Measurements from ENCODE around the gene PITPNM1. TPM values are rescaled to one million over a fixed set of nuclear protein-coding genes. Genes with fewer than 3 reads are reported as not detected.
"Not testable (repeated sequence)": the region's sequence is repeated elsewhere in the genome, so short reads cannot be mapped to it uniquely, and the experiment has no call there.

Gene PITPNM1
- total and polyA plus RNA-seq, 2 donors, result 21.6 to 57.2 TPM

- not testable (repeated sequence) for DNase-seq (ENCODE audit: low read depth in 6 of 9, low spot score in 9 of 9); H3K9me3 ChIP-seq (ENCODE audit: control insufficient read depth in 2 of 2, insufficient read depth in 1 of 2, low read length in 1 of 2); H3K36me3 ChIP-seq (ENCODE audit: control insufficient read depth in 2 of 2, insufficient read depth in 2 of 2, low read length in 1 of 2); H3K27me3 ChIP-seq (ENCODE audit: control insufficient read depth in 2 of 2, insufficient read depth in 1 of 2, low read length in 1 of 2); H3K4me3 ChIP-seq (ENCODE audit: low read length in 2 of 2); H3K27ac ChIP-seq (ENCODE audit: low read depth in 1 of 2, low read length in 1 of 2); H3K4me1 ChIP-seq (ENCODE audit: control insufficient read depth in 2 of 2, insufficient read depth in 2 of 2, low read length in 2 of 2)
- 95% methylated on average over 12 of the region's 16 CpGs for WGBS
Observed at GRCh38 chr11:67477344-67478050, 27.7 kb downstream of the PITPNM1 start.

DNA sequence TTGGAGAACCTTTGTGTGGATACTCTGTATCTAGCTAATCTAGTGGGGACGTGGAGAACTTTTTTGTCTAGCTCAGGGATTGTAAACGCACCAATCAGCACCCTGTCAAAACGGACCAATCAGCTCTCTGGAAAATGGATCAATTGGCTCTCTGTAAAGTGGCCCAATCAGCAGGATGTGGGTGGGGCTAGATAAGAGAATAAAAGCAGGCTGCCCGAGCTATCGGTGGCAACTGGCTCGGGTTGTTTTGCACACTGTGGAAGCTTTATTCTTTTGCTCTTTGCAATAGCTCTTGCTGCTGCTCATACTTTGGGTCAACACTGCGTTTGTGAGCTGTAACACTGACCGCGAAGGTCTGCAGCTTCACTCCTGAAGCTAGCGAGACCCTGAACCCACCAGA lies 28.5 kb downstream of the PITPNM1 start:
- not testable (repeated sequence) for H3K27ac ChIP-seq (ENCODE audit: low read depth in 1 of 2, low read length in 1 of 2)

GRCh38 chr11:67472882-67473281 lies 32.3 kb downstream of the PITPNM1 start:
- no peaks in the 10 kb centered on the region for H3K36me3 ChIP-seq (ENCODE audit: control insufficient read depth in 2 of 2, insufficient read depth in 2 of 2, low read length in 1 of 2)
- H3K4me3 ChIP-seq (ENCODE audit: low read length in 2 of 2), result no peak overlapping the region
- no peaks in the 10 kb centered on the region for H3K27me3 ChIP-seq (ENCODE audit: control insufficient read depth in 2 of 2, insufficient read depth in 1 of 2, low read length in 1 of 2)
- 93% methylated on average over 7 of the region's 7 CpGs for WGBS
- peaks cover 0 to 3% of the 10 kb centered on the region in 2 donors for H3K9me3 ChIP-seq (ENCODE audit: control insufficient read depth in 2 of 2, insufficient read depth in 1 of 2, low read length in 1 of 2)
- DNase-seq (ENCODE audit: low read depth in 6 of 9, low spot score in 9 of 9), result no peak
- H3K27ac ChIP-seq (ENCODE audit: low read depth in 1 of 2, low read length in 1 of 2), result no peak overlapping the region
- H3K4me1 ChIP-seq (ENCODE audit: control insufficient read depth in 2 of 2, insufficient read depth in 2 of 2, low read length in 2 of 2), result peaks cover 8 to 15% of the 10 kb centered on the region in 2 donors

More for the DNA sequence above, 28.5 kb downstream of the PITPNM1 start:
- H3K4me3 ChIP-seq (ENCODE audit: low read length in 2 of 2); H3K9me3 ChIP-seq (ENCODE audit: control insufficient read depth in 2 of 2, insufficient read depth in 1 of 2, low read length in 1 of 2); H3K4me1 ChIP-seq (ENCODE audit: control insufficient read depth in 2 of 2, insufficient read depth in 2 of 2, low read length in 2 of 2); H3K36me3 ChIP-seq (ENCODE audit: control insufficient read depth in 2 of 2, insufficient read depth in 2 of 2, low read length in 1 of 2); H3K27me3 ChIP-seq (ENCODE audit: control insufficient read depth in 2 of 2, insufficient read depth in 1 of 2, low read length in 1 of 2); DNase-seq (ENCODE audit: low read depth in 6 of 9, low spot score in 9 of 9): not testable (repeated sequence)
- WGBS, result 96% methylated on average over 10 of the region's 10 CpGs

GRCh38 chr11:67470337-67471002 lies 34.7 kb downstream of the PITPNM1 start:
- Histone ChIP-seq H3K27ac (ENCODE audit: low read depth in 1 of 2, low read length in 1 of 2) (no peak overlapping the region), H3K4me1 (ENCODE audit: control insufficient read depth in 2 of 2, insufficient read depth in 2 of 2, low read length in 2 of 2) (peaks cover 22 to 39% of the 10 kb centered on the region in 2 donors), H3K9me3 (ENCODE audit: control insufficient read depth in 2 of 2, insufficient read depth in 1 of 2, low read length in 1 of 2) (no peaks in the 10 kb centered on the region), H3K36me3 (ENCODE audit: control insufficient read depth in 2 of 2, insufficient read depth in 2 of 2, low read length in 1 of 2) (peaks cover 6 to 7% of the 10 kb centered on the region in 2 donors), H3K27me3 (ENCODE audit: control insufficient read depth in 2 of 2, insufficient read depth in 1 of 2, low read length in 1 of 2) (no peaks in the 10 kb centered on the region), H3K4me3 (ENCODE audit: low read length in 2 of 2) (no peak overlapping the region)
- no peak for DNase-seq (ENCODE audit: low read depth in 6 of 9, low spot score in 9 of 9)
- WGBS, result 96% methylated on average over 8 of the region's 8 CpGs

DNA sequence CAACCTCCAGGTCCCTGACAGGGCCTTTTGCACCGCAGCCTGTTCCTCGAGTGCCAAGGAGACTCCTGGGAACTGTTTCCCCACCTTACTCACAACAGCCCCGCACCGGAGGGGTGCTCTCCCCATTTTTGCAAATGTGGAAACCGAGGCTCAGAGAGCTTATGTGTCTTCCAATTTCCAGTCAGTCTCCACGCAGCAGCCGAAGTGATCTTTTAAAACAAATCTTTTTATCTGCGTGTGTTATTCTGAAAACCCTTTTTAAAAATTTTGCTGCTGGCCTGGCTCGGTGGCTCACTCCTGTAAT lies 35.7 kb downstream of the PITPNM1 start:
- Histone ChIP-seq H3K27me3 (ENCODE audit: control insufficient read depth in 2 of 2, insufficient read depth in 1 of 2, low read length in 1 of 2) (no peaks in the 10 kb centered on the region), H3K27ac (ENCODE audit: low read depth in 1 of 2, low read length in 1 of 2) (peak overlapping the region; percentile 69 to 83), H3K36me3 (ENCODE audit: control insufficient read depth in 2 of 2, insufficient read depth in 2 of 2, low read length in 1 of 2) (peaks cover 6 to 7% of the 10 kb centered on the region in 2 donors), H3K4me1 (ENCODE audit: control insufficient read depth in 2 of 2, insufficient read depth in 2 of 2, low read length in 2 of 2) (peaks cover 26 to 46% of the 10 kb centered on the region in 2 donors), H3K4me3 (ENCODE audit: low read length in 2 of 2) (peak overlapping the region; percentile 59 to 95), H3K9me3 (ENCODE audit: control insufficient read depth in 2 of 2, insufficient read depth in 1 of 2, low read length in 1 of 2) (peaks cover 0 to 7% of the 10 kb centered on the region in 2 donors)
- no peak for DNase-seq (ENCODE audit: low read depth in 6 of 9, low spot score in 9 of 9)
- 25% methylated on average over 9 of the region's 9 CpGs for WGBS

DNA sequence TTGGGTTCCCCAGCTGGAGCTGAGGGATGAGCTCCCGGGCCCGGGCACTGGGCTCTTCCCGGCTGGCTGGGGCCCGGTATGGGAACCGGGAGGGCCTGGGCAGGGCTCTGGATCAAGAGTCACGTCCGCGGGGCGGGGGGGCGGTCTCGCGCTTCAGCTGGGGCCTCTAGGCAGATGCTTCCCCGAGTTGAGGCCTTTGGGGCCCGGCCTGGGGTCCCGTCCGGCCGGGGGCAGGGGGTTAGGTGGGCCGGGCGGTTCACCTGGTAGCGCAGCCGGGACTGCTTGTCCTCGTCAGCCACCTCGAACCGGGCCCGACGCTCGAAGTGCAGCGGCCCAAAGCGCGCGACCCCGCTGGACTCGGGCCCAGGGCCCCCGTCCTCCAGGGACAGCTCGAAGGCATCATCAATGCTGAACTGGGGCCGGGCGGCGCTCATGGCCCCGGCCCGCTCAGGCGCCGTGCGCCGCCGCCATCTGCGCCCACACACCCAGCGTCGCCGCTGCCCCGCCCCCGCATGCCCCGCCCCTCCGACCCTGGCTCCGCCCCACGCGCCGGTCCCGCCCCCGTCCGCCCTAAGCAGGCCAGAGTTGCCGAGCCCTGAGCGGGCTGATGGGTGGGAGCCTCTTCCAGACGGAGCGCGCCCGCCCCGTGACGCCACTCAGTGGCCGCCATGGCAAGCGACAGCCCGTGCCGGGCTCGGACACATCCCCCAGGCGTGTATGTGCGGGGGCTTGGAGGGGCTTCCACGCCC lies 36.2 kb downstream of the PITPNM1 start, which contains the start of gene TMEM134:
TSS of gene TMEM134 (minus strand) at position 493 of the 749 bp plus-strand sequence. CDS start at position 434, 59 bp downstream.
- under 1% methylated on average over 76 of the region's 76 CpGs for WGBS
- Histone ChIP-seq H3K36me3 (ENCODE audit: control insufficient read depth in 2 of 2, insufficient read depth in 2 of 2, low read length in 1 of 2) (peaks cover 6 to 7% of the 10 kb centered on the region in 2 donors), H3K4me1 (ENCODE audit: control insufficient read depth in 2 of 2, insufficient read depth in 2 of 2, low read length in 2 of 2) (peaks cover 31 to 52% of the 10 kb centered on the region in 2 donors), H3K4me3 (ENCODE audit: low read length in 2 of 2) (peak within 1 kb of the TSS; percentile 66 to 95), H3K27me3 (ENCODE audit: control insufficient read depth in 2 of 2, insufficient read depth in 1 of 2, low read length in 1 of 2) (no peaks in the 10 kb centered on the region), H3K27ac (ENCODE audit: low read depth in 1 of 2, low read length in 1 of 2) (peak within 1 kb of the TSS; percentile 80 to 83), H3K9me3 (ENCODE audit: control insufficient read depth in 2 of 2, insufficient read depth in 1 of 2, low read length in 1 of 2) (peaks cover 0 to 7% of the 10 kb centered on the region in 2 donors)
- peak in 7 of 9 donors; percentile 75 to 94 (median 86) for DNase-seq (ENCODE audit: low read depth in 6 of 9, low spot score in 9 of 9)

GRCh38 chr11:67468456-67468758 lies 36.8 kb downstream of the PITPNM1 start:
- Histone ChIP-seq H3K9me3 (ENCODE audit: control insufficient read depth in 2 of 2, insufficient read depth in 1 of 2, low read length in 1 of 2) (peaks cover 0 to 7% of the 10 kb centered on the region in 2 donors), H3K36me3 (ENCODE audit: control insufficient read depth in 2 of 2, insufficient read depth in 2 of 2, low read length in 1 of 2) (peaks cover 6 to 7% of the 10 kb centered on the region in 2 donors), H3K27me3 (ENCODE audit: control insufficient read depth in 2 of 2, insufficient read depth in 1 of 2, low read length in 1 of 2) (no peaks in the 10 kb centered on the region), H3K4me3 (ENCODE audit: low read length in 2 of 2) (peak overlapping the region; percentile 66 to 95), H3K4me1 (ENCODE audit: control insufficient read depth in 2 of 2, insufficient read depth in 2 of 2, low read length in 2 of 2) (peaks cover 33 to 57% of the 10 kb centered on the region in 2 donors), H3K27ac (ENCODE audit: low read depth in 1 of 2, low read length in 1 of 2) (peak overlapping the region; percentile 62 to 80)
- 7% methylated on average over 6 of the region's 6 CpGs for WGBS
- no peak for DNase-seq (ENCODE audit: low read depth in 6 of 9, low spot score in 9 of 9)

- H3K4me3 ChIP-seq (ENCODE audit: low read length in 2 of 2), result peak overlapping the region; percentile 66 to 95
- H3K36me3 ChIP-seq (ENCODE audit: control insufficient read depth in 2 of 2, insufficient read depth in 2 of 2, low read length in 1 of 2), result peaks cover 6 to 7% of the 10 kb centered on the region in 2 donors
- peaks cover 33 to 57% of the 10 kb centered on the region in 2 donors for H3K4me1 ChIP-seq (ENCODE audit: control insufficient read depth in 2 of 2, insufficient read depth in 2 of 2, low read length in 2 of 2)
- no peak for DNase-seq (ENCODE audit: low read depth in 6 of 9, low spot score in 9 of 9)
- 77% methylated on average over 5 of the region's 5 CpGs for WGBS
- peak overlapping the region in 1 of 2 donors; percentile 40 for H3K27ac ChIP-seq (ENCODE audit: low read depth in 1 of 2, low read length in 1 of 2)
- H3K27me3 ChIP-seq (ENCODE audit: control insufficient read depth in 2 of 2, insufficient read depth in 1 of 2, low read length in 1 of 2), result no peaks in the 10 kb centered on the region
- H3K9me3 ChIP-seq (ENCODE audit: control insufficient read depth in 2 of 2, insufficient read depth in 1 of 2, low read length in 1 of 2), result peaks cover 0 to 7% of the 10 kb centered on the region in 2 donors
Observed at GRCh38 chr11:67468056-67468455, 37.1 kb downstream of the PITPNM1 start.
